Neutrophil (primary cell): Measurements from ENCODE around the gene ZMYM3.

Experiments
- H3K27ac ChIP-seq: fragments of 200-600 bp; sonication (generic); 2 replicates; pipeline ENCODE4 v1.5.1; 2016; ENCODE audit warnings: mild to moderate bottlenecking, moderate library complexity
- H3K27me3 ChIP-seq: fragments of 200-600 bp; sonication (generic); 2 replicates; pipeline ENCODE4 v1.6.0; 2016; ENCODE audit warnings: mild to moderate bottlenecking
- H3K36me3 ChIP-seq: fragments of 200-600 bp; sonication (generic); 2 replicates; pipeline ENCODE4 v1.5.1; 2017
- H3K4me1 ChIP-seq, 2 experiments: fragments of 200-600 bp in 1 of 2; sonication (generic) in 1 of 2; 1 replicate in 1 of 2; 2 replicates in 1 of 2; pipeline versions ENCODE4 v1.5.1 to v1.6.1; 2013 to 2016; ENCODE audit warnings: low read depth in 1 of 2, low read length in 1 of 2, mild to moderate bottlenecking in 1 of 2, moderate library complexity in 1 of 2; ENCODE audit not compliant: control insufficient read depth in 1 of 2, insufficient read depth in 1 of 2
- H3K4me3 ChIP-seq, 2 experiments: fragments of 200-600 bp in 1 of 2; sonication (generic) in 1 of 2; 1 replicate in 1 of 2; 2 replicates in 1 of 2; pipeline ENCODE4 v1.5.1; 2013 to 2016; ENCODE audit warnings: low read depth in 1 of 2, low read length in 1 of 2, mild to moderate bottlenecking in 1 of 2, moderate library complexity in 1 of 2
- H3K9me3 ChIP-seq: fragments of 200-600 bp; sonication (generic); 2 replicates; pipeline ENCODE4 v1.5.1; 2016
- TF ChIP-seq, protein P1 (sequence below): fragments of 200-600 bp; sonication (generic); IDR thresholded peaks from 2 replicates; pipeline ENCODE4 v1.5.1; 2016; ENCODE audit warnings: antibody characterized with exemption

Gene ZMYM3

GRCh38 chrX:71228063-71228642 lies 25.8 kb downstream of the ZMYM3 start:
- Histone ChIP-seq H3K4me1 (no peaks in the 10 kb centered on the region), H3K27ac (no peak overlapping the region), H3K9me3 (no peaks in the 10 kb centered on the region), H3K27me3 (no peaks in the 10 kb centered on the region), H3K36me3 (no peaks in the 10 kb centered on the region), H3K4me3 (no peak overlapping the region)
- TF ChIP-seq, protein P1, sequence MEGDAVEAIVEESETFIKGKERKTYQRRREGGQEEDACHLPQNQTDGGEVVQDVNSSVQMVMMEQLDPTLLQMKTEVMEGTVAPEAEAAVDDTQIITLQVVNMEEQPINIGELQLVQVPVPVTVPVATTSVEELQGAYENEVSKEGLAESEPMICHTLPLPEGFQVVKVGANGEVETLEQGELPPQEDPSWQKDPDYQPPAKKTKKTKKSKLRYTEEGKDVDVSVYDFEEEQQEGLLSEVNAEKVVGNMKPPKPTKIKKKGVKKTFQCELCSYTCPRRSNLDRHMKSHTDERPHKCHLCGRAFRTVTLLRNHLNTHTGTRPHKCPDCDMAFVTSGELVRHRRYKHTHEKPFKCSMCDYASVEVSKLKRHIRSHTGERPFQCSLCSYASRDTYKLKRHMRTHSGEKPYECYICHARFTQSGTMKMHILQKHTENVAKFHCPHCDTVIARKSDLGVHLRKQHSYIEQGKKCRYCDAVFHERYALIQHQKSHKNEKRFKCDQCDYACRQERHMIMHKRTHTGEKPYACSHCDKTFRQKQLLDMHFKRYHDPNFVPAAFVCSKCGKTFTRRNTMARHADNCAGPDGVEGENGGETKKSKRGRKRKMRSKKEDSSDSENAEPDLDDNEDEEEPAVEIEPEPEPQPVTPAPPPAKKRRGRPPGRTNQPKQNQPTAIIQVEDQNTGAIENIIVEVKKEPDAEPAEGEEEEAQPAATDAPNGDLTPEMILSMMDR: no peak

GRCh38 chrX:71227370-71228062 lies 26.4 kb downstream of the ZMYM3 start:
- H3K4me3 ChIP-seq: no peak overlapping the region
- H3K9me3 ChIP-seq: no peaks in the 10 kb centered on the region
- H3K27ac ChIP-seq: no peak overlapping the region
- H3K4me1 ChIP-seq: no peaks in the 10 kb centered on the region
- no peaks in the 10 kb centered on the region for H3K27me3 ChIP-seq
- H3K36me3 ChIP-seq: no peaks in the 10 kb centered on the region
- TF ChIP-seq, protein P1: no peak

GRCh38 chrX:71225676-71226075 lies 28.3 kb downstream of the ZMYM3 start:
- no peaks in the 10 kb centered on the region for H3K36me3 ChIP-seq
- H3K4me1 ChIP-seq: no peaks in the 10 kb centered on the region
- TF ChIP-seq, protein P1: no peak
- H3K4me3 ChIP-seq: no peak overlapping the region
- H3K27ac ChIP-seq: no peak overlapping the region
- H3K9me3 ChIP-seq: no peaks in the 10 kb centered on the region
- no peaks in the 10 kb centered on the region for H3K27me3 ChIP-seq

- H3K27me3 ChIP-seq: no peaks in the 10 kb centered on the region
- H3K4me1 ChIP-seq: no peaks in the 10 kb centered on the region
- no peaks in the 10 kb centered on the region for H3K36me3 ChIP-seq
- no peak overlapping the region for H3K4me3 ChIP-seq
- TF ChIP-seq, protein P1: no peak
- H3K27ac ChIP-seq: no peak overlapping the region
- no peaks in the 10 kb centered on the region for H3K9me3 ChIP-seq
Measured at GRCh38 chrX:71225009-71225408, 28.9 kb downstream of the ZMYM3 start.

- Histone ChIP-seq H3K27ac (no peak overlapping the region), H3K4me3 (no peak overlapping the region)
- TF ChIP-seq, protein P1: no peak
Measured at GRCh38 chrX:71224098-71224708, 29.7 kb downstream of the ZMYM3 start.

More at GRCh38 chrX:71224098-71224708, 29.7 kb downstream of the ZMYM3 start:
- Histone ChIP-seq H3K9me3 (no peaks in the 10 kb centered on the region), H3K4me1 (no peaks in the 10 kb centered on the region), H3K36me3 (no peaks in the 10 kb centered on the region), H3K27me3 (no peaks in the 10 kb centered on the region)
